NCI-H82 treated with DMSO at 0.1 percent for 48 hours (cell line): ENCODE data around the gene SPG7.

Experiments used
- DNase-seq: peaks from one replicate; lab custom pipeline; 2025; ENCODE audit not compliant: unreplicated experiment; lab: John Stamatoyannopoulos, UW

The SPG7 gene

GRCh38 chr16:89484923-89485679 lies 23.1 kb upstream of the SPG7 start:
- no peak for DNase-seq

GRCh38 chr16:89485701-89486246 lies 22.4 kb upstream of the SPG7 start:
- DNase-seq, result peak; percentile 2

- DNase-seq, result no peak
Measured at GRCh38 chr16:89489040-89489897, 18.9 kb upstream of the SPG7 start.

GRCh38 chr16:89489898-89490438 lies 18.2 kb upstream of the SPG7 start:
- no peak for DNase-seq

- peak; percentile 97 for DNase-seq
Measured at GRCh38 chr16:89490439-89491237, 17.6 kb upstream of the SPG7 start, which contains the start of gene ANKRD11. TSS of gene ANKRD11 (minus strand) at chr16:89490561. CDS start at chr16:89317019, 173,542 bp downstream.

GRCh38 chr16:89491238-89491869 lies 16.8 kb upstream of the SPG7 start:
- no peak for DNase-seq

- no peak for DNase-seq
Measured at GRCh38 chr16:89491974-89492687, 16.1 kb upstream of the SPG7 start.

GRCh38 chr16:89493776-89494175 lies 14.4 kb upstream of the SPG7 start:
- DNase-seq, result no peak

- no peak for DNase-seq
Measured at GRCh38 chr16:89495121-89495520, 13.1 kb upstream of the SPG7 start.

- peak; percentile 46 for DNase-seq
Measured at GRCh38 chr16:89498839-89499238, 9.4 kb upstream of the SPG7 start.

- no peak for DNase-seq
Measured at GRCh38 chr16:89499767-89500166, 8.4 kb upstream of the SPG7 start.

- DNase-seq, result no peak
Measured at GRCh38 chr16:89502081-89502843, 5.9 kb upstream of the SPG7 start.

- DNase-seq, result no peak
Measured at GRCh38 chr16:89504091-89504490, 4.1 kb upstream of the SPG7 start.

- no peak for DNase-seq
Measured at GRCh38 chr16:89505204-89506112, 2.7 kb upstream of the SPG7 start.

GRCh38 chr16:89506113-89506504 lies 2.1 kb upstream of the SPG7 start:
- DNase-seq, result no peak

GRCh38 chr16:89506791-89507191 lies 1.4 kb upstream of the SPG7 start:
- DNase-seq, result no peak

- DNase-seq, result no peak
Measured at GRCh38 chr16:89507214-89507833, 879 bp upstream of the SPG7 start.
